Measurements from ENCODE around the gene ZNF668.

DNA sequence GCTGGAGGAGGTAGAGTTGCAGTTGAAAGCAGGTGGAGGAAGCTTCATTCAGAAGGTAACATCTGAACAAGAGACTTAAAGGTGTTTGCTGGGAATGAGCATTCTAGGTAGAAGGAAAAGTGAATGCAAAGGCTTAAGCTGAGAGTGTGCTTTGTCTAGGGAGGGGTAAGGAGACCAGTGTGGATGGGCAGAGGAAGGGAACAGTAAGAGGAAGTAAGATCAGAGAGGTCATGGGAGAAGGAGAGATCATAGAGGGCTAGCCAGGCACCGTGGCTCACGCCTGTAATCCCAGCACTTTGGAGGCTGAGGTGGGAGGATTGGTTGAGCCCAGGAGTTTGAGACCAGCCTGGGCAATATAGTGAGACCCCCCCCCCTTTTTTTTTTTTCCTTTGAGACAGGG, 37.3 kb downstream of the ZNF668 start:
- TF ChIP-seq, protein P1, sequence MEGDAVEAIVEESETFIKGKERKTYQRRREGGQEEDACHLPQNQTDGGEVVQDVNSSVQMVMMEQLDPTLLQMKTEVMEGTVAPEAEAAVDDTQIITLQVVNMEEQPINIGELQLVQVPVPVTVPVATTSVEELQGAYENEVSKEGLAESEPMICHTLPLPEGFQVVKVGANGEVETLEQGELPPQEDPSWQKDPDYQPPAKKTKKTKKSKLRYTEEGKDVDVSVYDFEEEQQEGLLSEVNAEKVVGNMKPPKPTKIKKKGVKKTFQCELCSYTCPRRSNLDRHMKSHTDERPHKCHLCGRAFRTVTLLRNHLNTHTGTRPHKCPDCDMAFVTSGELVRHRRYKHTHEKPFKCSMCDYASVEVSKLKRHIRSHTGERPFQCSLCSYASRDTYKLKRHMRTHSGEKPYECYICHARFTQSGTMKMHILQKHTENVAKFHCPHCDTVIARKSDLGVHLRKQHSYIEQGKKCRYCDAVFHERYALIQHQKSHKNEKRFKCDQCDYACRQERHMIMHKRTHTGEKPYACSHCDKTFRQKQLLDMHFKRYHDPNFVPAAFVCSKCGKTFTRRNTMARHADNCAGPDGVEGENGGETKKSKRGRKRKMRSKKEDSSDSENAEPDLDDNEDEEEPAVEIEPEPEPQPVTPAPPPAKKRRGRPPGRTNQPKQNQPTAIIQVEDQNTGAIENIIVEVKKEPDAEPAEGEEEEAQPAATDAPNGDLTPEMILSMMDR (IDR thresholded peaks at IDR 0.05) = no peak
- TF ChIP-seq POLR2A (IDR thresholded peaks at IDR 0.05) = no peak
- no peak for TF ChIP-seq EP300 (IDR thresholded peaks at IDR 0.05)
- TF ChIP-seq POLR2AphosphoS5 (IDR thresholded peaks at IDR 0.05) = no peak
